Small intestine (tissue), 7 donors: ENCODE measurements around the gene CMIP. TPM values are rescaled to one million over a fixed set of nuclear protein-coding genes. Genes with fewer than 3 reads are reported as not detected.
A peak's percentile ranks its signal among the peaks of the same experiment; 100 is the strongest.

ENCODE experiments used
- DNase-seq, 2 donors: peaks; one replicate each; pipeline versions ENCODE4 v3.0.0 to v3.0.0-alpha.2; 2013
- FAIRE-seq: peaks from 2 replicates; lab custom pipeline; 2012; peaks lifted over from hg19 to GRCh38; lab: Jason Lieb, UNC
- H3K27ac ChIP-seq, 3 donors: one replicate each; pipeline ENCODE4 v1.5.1; 2013; ENCODE audit warnings: low read length in 2 of 3, mild to moderate bottlenecking in 2 of 3, control low read depth in 1 of 3, inconsistent platforms in 1 of 3, low read depth in 1 of 3, moderate library complexity in 1 of 3
- H3K27me3 ChIP-seq, 3 donors: one replicate each; pipeline ENCODE4 v1.6.1; 2013; ENCODE audit warnings: low read length in 3 of 3, inconsistent platforms in 1 of 3; ENCODE audit not compliant: control insufficient read depth in 3 of 3, insufficient read depth in 3 of 3
- H3K36me3 ChIP-seq, 3 donors: one replicate each; pipeline ENCODE4 v1.6.1; 2013; ENCODE audit warnings: low read length in 3 of 3, inconsistent platforms in 1 of 3, low read depth in 1 of 3, mild to moderate bottlenecking in 1 of 3, moderate library complexity in 1 of 3; ENCODE audit not compliant: control insufficient read depth in 3 of 3, insufficient read depth in 2 of 3
- H3K4me1 ChIP-seq, 3 donors: one replicate each; pipeline ENCODE4 v1.6.1; 2013; ENCODE audit warnings: low read length in 2 of 3, inconsistent platforms in 1 of 3, low read depth in 1 of 3, mild to moderate bottlenecking in 1 of 3, moderate library complexity in 1 of 3; ENCODE audit not compliant: control insufficient read depth in 3 of 3, insufficient read depth in 2 of 3
- H3K4me3 ChIP-seq, 3 donors: one replicate each; pipeline ENCODE4 v1.5.1; 2013; ENCODE audit warnings: low read length in 3 of 3, control low read depth in 1 of 3, inconsistent platforms in 1 of 3, low read depth in 1 of 3, mild to moderate bottlenecking in 1 of 3, moderate library complexity in 1 of 3
- H3K9me3 ChIP-seq, 2 donors: one replicate each; pipeline ENCODE4 v1.6.1; 2013; ENCODE audit warnings: low read depth in 1 of 2, low read length in 1 of 2; ENCODE audit not compliant: control insufficient read depth in 2 of 2, insufficient read depth in 1 of 2
- WGBS, 3 donors: extraction: QIAGEN DNeasy Blood & Tissue Kit; methylation state at CpG; one replicate each; pipeline ENCODE4 v1.1.7; 2013; 5-methylcytosine and 5-hydroxymethylcytosine counted together
- polyA plus RNA-seq, 4 donors: library from polyadenylated mRNA; stranded (reverse) in 3 of 4; unstranded in 1 of 4; fragments of 200-250 nt in 3 of 4; fragments of 120-200 nt in 1 of 4; gene quantifications; one replicate each; pipeline versions ENCODE4 v1.2.1 to v1.2.3, GENCODE V29; 2013
- donor health status: healthy with polysubstance abuse.
- donor health status: control.
- donor health status: control.
- donor health status: Bipolar disorder and iron deficiency.
- donor health status: healthy.

CMIP gene
- polyA plus RNA-seq, 4 donors, result 43.8 to 74.7 (median 55.7) TPM

DNA sequence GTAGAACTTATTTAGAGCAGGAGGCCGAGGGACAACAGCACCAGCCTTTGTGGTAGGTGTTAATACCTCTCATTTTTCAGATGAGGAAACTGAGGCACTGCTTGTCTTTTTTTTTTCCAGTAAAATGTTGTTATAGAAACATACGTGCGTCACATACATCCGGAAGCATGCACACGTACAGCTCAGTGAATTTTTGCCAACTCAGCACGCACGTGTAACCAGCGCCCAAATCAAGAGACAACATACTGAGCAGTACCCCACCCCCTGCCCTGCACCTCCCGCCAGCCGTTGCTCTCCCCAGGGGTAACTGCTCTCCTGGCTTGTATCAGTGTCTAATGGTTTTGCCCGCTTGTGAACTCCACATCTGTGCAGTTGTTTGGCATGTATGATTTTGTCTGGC is 92.0 kb downstream of the CMIP start:
- H3K4me1 ChIP-seq, result peaks cover 4 to 29% (median 8%) of the 10 kb centered on the region in 3 donors
- no peak for FAIRE-seq
- 90 to 91% (median 90%) methylated on average over 11 of the region's 11 CpGs for WGBS, 3 donors

DNA sequence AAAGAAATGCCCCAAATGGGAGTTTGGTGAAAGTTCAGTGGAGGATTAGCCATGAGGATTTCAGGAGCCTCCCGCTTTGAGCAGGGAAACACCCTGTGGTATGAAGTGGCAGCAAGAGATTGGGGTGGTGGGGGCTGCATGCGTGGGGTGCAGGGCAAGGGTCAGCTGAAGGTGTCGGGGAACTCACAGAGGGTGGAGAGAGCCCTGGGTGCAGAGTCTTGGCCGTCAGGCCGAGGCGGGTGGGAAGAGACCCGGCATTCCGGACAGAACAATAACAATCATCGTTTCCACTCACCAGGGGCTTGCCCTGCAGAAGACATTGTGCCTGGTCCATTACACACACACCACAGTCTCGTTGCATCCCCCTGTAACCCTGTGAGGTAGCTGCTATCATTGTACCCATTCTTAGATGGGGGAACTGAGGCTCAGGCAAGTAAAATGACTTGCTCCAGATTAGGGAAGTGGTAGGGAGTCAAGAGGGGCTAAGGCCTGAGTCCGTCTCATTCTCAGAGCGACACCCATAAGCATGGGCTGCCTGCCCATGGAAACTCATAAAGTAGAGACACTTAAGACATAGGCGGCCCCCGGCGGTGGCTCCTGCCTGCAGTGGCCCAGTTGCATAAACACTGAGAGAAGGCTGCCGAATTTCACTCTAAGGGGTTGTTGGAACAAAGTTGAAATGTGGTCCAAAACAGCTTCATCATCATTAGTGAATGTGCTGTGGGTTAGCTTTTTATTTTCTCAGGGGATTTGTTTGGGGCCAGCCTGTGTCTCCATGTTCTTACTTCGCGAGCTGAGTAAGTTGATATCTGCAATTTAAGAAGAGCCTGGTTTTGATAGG is 93.3 kb downstream of the CMIP start:
- DNase-seq, result no peak
- WGBS, 3 donors, result 73 to 85% (median 84%) methylated on average over 18 of the region's 18 CpGs
- Histone ChIP-seq H3K27me3 (no peaks in the 10 kb centered on the region), H3K27ac (no peak overlapping the region), H3K9me3 (no peaks in the 10 kb centered on the region), H3K4me3 (no peak overlapping the region), H3K36me3 (peaks cover 0 to 38% (median 0%) of the 10 kb centered on the region in 3 donors), H3K4me1 (peaks cover 0 to 35% (median 5%) of the 10 kb centered on the region in 3 donors)
- FAIRE-seq, result no peak

More for the DNA sequence above, 92.0 kb downstream of the CMIP start:
- Histone ChIP-seq H3K27ac (no peak overlapping the region), H3K9me3 (no peaks in the 10 kb centered on the region), H3K36me3 (peaks cover 0 to 43% (median 0%) of the 10 kb centered on the region in 3 donors), H3K27me3 (no peaks in the 10 kb centered on the region), H3K4me3 (no peak overlapping the region)
- no peak for DNase-seq

- H3K36me3 ChIP-seq, result peaks cover 0 to 42% (median 0%) of the 10 kb centered on the region in 3 donors
- H3K9me3 ChIP-seq, result no peaks in the 10 kb centered on the region
- DNase-seq, result no peak
- 66 to 81% (median 73%) methylated on average over 18 of the region's 18 CpGs for WGBS, 3 donors
- peaks cover 0 to 37% (median 17%) of the 10 kb centered on the region in 3 donors for H3K4me1 ChIP-seq
- H3K27ac ChIP-seq, result peak overlapping the region in 1 of 3 donors; percentile 2
- H3K27me3 ChIP-seq, result no peaks in the 10 kb centered on the region
- FAIRE-seq, result no peak
- no peak overlapping the region for H3K4me3 ChIP-seq
Measured at GRCh38 chr16:81539009-81539758, 94.6 kb downstream of the CMIP start.

- FAIRE-seq (no peak), DNase-seq (no peak)
- Histone ChIP-seq H3K4me1 (peaks cover 0 to 44% (median 21%) of the 10 kb centered on the region in 3 donors), H3K9me3 (no peaks in the 10 kb centered on the region), H3K27me3 (no peaks in the 10 kb centered on the region), H3K4me3 (no peak overlapping the region), H3K27ac (peak overlapping the region in 1 of 3 donors; percentile 2), H3K36me3 (peaks cover 0 to 47% (median 0%) of the 10 kb centered on the region in 3 donors)
- WGBS, 3 donors, result 86 to 91% (median 91%) methylated on average over 19 of the region's 19 CpGs
Measured at GRCh38 chr16:81539759-81540472, 95.3 kb downstream of the CMIP start.

DNA sequence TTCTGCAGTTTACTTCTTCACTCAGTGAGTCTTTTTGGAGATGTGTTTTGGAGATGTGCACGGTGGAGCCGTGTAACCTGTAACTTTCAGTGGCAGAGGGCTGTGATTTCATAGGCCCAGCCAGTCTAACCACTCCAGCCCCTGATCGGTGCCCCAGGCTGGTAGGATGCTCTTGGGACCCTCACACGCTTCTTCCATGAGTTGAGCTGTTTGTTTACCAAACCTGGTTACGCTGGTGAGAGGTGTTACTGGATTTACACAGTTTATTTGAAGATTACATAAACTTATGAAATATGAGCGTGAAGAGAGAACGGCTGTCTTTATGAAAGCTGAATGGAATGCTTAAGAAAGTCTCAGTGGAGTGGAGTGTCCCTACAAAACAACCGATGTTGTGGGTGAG is 96.7 kb downstream of the CMIP start:
- FAIRE-seq (no peak), DNase-seq (no peak)
- Histone ChIP-seq H3K27me3 (no peaks in the 10 kb centered on the region), H3K4me3 (no peak overlapping the region), H3K27ac (no peak overlapping the region), H3K9me3 (no peaks in the 10 kb centered on the region), H3K4me1 (peaks cover 4 to 41% (median 21%) of the 10 kb centered on the region in 3 donors), H3K36me3 (peaks cover 0 to 55% (median 0%) of the 10 kb centered on the region in 3 donors)
- 85 to 87% (median 86%) methylated on average over 8 of the region's 8 CpGs for WGBS, 3 donors

GRCh38 chr16:81542609-81543570 is 98.3 kb downstream of the CMIP start:
- H3K9me3 ChIP-seq, result no peaks in the 10 kb centered on the region
- DNase-seq (no peak), FAIRE-seq (no peak)
- H3K27ac ChIP-seq, result peak overlapping the region in 2 of 3 donors; percentile 40 to 49
- WGBS, 3 donors, result 82 to 85% (median 83%) methylated on average over 22 of the region's 22 CpGs
- H3K4me1 ChIP-seq, result peaks cover 12 to 49% (median 21%) of the 10 kb centered on the region in 3 donors
- H3K36me3 ChIP-seq, result peaks cover 0 to 59% (median 0%) of the 10 kb centered on the region in 3 donors
- no peak overlapping the region for H3K4me3 ChIP-seq
- no peaks in the 10 kb centered on the region for H3K27me3 ChIP-seq

DNA sequence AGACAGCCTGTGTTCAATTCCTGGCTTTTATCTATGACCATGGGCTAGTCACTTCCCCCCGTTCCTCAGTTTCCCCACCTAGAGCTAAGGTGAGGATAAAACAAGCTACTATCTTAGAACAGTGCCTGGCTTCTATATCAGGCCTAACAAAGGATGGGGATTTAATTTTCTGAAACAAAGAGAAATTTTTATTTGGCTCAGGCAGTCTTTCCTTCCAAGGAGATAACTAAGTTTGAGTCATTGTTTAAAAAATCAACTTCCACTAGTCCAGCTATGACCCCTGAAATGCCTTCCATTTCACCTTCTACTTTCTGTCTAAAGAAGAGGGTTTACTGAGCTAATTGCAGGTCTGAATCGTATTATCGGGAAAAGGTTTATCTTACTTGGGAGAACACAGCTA is 99.0 kb downstream of the CMIP start:
- peaks cover 14 to 55% (median 16%) of the 10 kb centered on the region in 3 donors for H3K4me1 ChIP-seq
- WGBS, 3 donors, result 48 to 72% (median 63%) methylated on average over 3 of the region's 3 CpGs
- H3K27ac ChIP-seq, result peak overlapping the region in 1 of 3 donors; percentile 40
- no peak for DNase-seq
- no peaks in the 10 kb centered on the region for H3K27me3 ChIP-seq
- FAIRE-seq, result no peak
- H3K36me3 ChIP-seq, result peaks cover 0 to 59% (median 0%) of the 10 kb centered on the region in 3 donors
- no peak overlapping the region for H3K4me3 ChIP-seq
- no peaks in the 10 kb centered on the region for H3K9me3 ChIP-seq
